ENCODE measurements around the gene SARS1.

The SARS1 gene

GRCh38 chr1:109280862-109281261 is 67.1 kb downstream of the SARS1 start:
- H3K27ac ChIP-seq (ENCODE audit: poor library complexity, severe bottlenecking), result no peak overlapping the region
- DNase-seq (ENCODE audit: low spot score) (no peak), ATAC-seq (ENCODE audit: low read depth) (no peak)
- H3K36me3 ChIP-seq (ENCODE audit: low read depth), result peaks cover 37% of the 10 kb centered on the region
- H3K9me3 ChIP-seq (ENCODE audit: severe bottlenecking), result no peaks in the 10 kb centered on the region
- no peak overlapping the region for H3K4me3 ChIP-seq (ENCODE audit: severe bottlenecking)
- peaks cover 15% of the 10 kb centered on the region for H3K4me1 ChIP-seq (ENCODE audit: insufficient read depth, poor library complexity, severe bottlenecking)
- TF ChIP-seq CTCF (IDR thresholded peaks at IDR 0.05; ENCODE audit: poor library complexity, severe bottlenecking), result no peak
- H3K27me3 ChIP-seq (ENCODE audit: insufficient read depth, poor library complexity, severe bottlenecking), result no peaks in the 10 kb centered on the region

GRCh38 chr1:109281680-109282496 is 68.2 kb downstream of the SARS1 start:
- Histone ChIP-seq H3K9me3 (ENCODE audit: severe bottlenecking) (no peaks in the 10 kb centered on the region), H3K4me3 (ENCODE audit: severe bottlenecking) (peak overlapping the region; percentile 70), H3K36me3 (ENCODE audit: low read depth) (peaks cover 34% of the 10 kb centered on the region), H3K27me3 (ENCODE audit: insufficient read depth, poor library complexity, severe bottlenecking) (no peaks in the 10 kb centered on the region), H3K4me1 (ENCODE audit: insufficient read depth, poor library complexity, severe bottlenecking) (peaks cover 6% of the 10 kb centered on the region), H3K27ac (ENCODE audit: poor library complexity, severe bottlenecking) (peak overlapping the region; percentile 59)
- no peak for DNase-seq (ENCODE audit: low spot score)
- ATAC-seq (ENCODE audit: low read depth), result no peak
- no peak for TF ChIP-seq CTCF (IDR thresholded peaks at IDR 0.05; ENCODE audit: poor library complexity, severe bottlenecking)

GRCh38 chr1:109282497-109282951 is 68.8 kb downstream of the SARS1 start:
- peak overlapping the region; percentile 59 for H3K27ac ChIP-seq (ENCODE audit: poor library complexity, severe bottlenecking)
- no peaks in the 10 kb centered on the region for H3K9me3 ChIP-seq (ENCODE audit: severe bottlenecking)
- peaks cover 33% of the 10 kb centered on the region for H3K36me3 ChIP-seq (ENCODE audit: low read depth)
- no peaks in the 10 kb centered on the region for H3K27me3 ChIP-seq (ENCODE audit: insufficient read depth, poor library complexity, severe bottlenecking)
- no peak for TF ChIP-seq CTCF (IDR thresholded peaks at IDR 0.05; ENCODE audit: poor library complexity, severe bottlenecking)
- H3K4me1 ChIP-seq (ENCODE audit: insufficient read depth, poor library complexity, severe bottlenecking), result peaks cover 6% of the 10 kb centered on the region
- ATAC-seq (ENCODE audit: low read depth) (peak; percentile 57), DNase-seq (ENCODE audit: low spot score) (no peak)
- peak overlapping the region; percentile 70 for H3K4me3 ChIP-seq (ENCODE audit: severe bottlenecking)

- peaks cover 27% of the 10 kb centered on the region for H3K36me3 ChIP-seq (ENCODE audit: low read depth)
- DNase-seq (ENCODE audit: low spot score) (peak; percentile 94), ATAC-seq (ENCODE audit: low read depth) (peak; percentile 92)
- TF ChIP-seq CTCF (IDR thresholded peaks at IDR 0.05; ENCODE audit: poor library complexity, severe bottlenecking), result peak; percentile 35
- no peaks in the 10 kb centered on the region for H3K27me3 ChIP-seq (ENCODE audit: insufficient read depth, poor library complexity, severe bottlenecking)
- peaks cover 6% of the 10 kb centered on the region for H3K4me1 ChIP-seq (ENCODE audit: insufficient read depth, poor library complexity, severe bottlenecking)
- H3K27ac ChIP-seq (ENCODE audit: poor library complexity, severe bottlenecking), result peak within 1 kb of the TSS; percentile 59
- peak within 1 kb of the TSS; percentile 70 for H3K4me3 ChIP-seq (ENCODE audit: severe bottlenecking)
- H3K9me3 ChIP-seq (ENCODE audit: severe bottlenecking), result no peaks in the 10 kb centered on the region
Measured at GRCh38 chr1:109282952-109283747, 69.4 kb downstream of the SARS1 start, which contains the start of gene PSRC1. PSRC1 (minus strand) TSS chr1:109283145.
